B cell (primary cell): ENCODE results near the gene SMPDL3B. TPM values are rescaled to one million over a fixed set of nuclear protein-coding genes. Genes with fewer than 3 reads are reported as not detected.

Experiments used
- ATAC-seq: fragments of 200-7000 bp; cut with Tn5 transposase; one replicate; pipeline ENCODE4 v1.10.0; 2021; ENCODE audit warnings: low read depth, mild to moderate bottlenecking, moderate number of reproducible peaks, moderate library complexity
- CTCF ChIA-PET: fragments of 350-600 bp; sonication (Branson Sonifier 250); formaldehyde crosslinking; loops from one replicate; lab custom pipeline; 2021; ENCODE audit warnings: antibody characterized with exemption, inconsistent platforms; lab: Charles Lee
- POLR2A ChIA-PET: fragments of 350-600 bp; sonication (Branson Sonifier 250); formaldehyde crosslinking; loops from one replicate; lab custom pipeline; 2021; ENCODE audit warnings: antibody characterized with exemption; lab: Charles Lee
- DNase-seq: peaks from one replicate; pipeline ENCODE4 v3.0.0; 2013
- H2AFZ ChIP-seq: 2 replicates; pipeline ENCODE4 v1.6.1; 2012; ENCODE audit warnings: mild to moderate bottlenecking, low read depth, low read length; ENCODE audit not compliant: insufficient read depth, poor library complexity, severe bottlenecking
- H3K27ac ChIP-seq, 2 donors: 1 replicate in 1 of 2; 2 replicates in 1 of 2; pipeline ENCODE4 v1.5.1; 2012 to 2013; ENCODE audit warnings: low read length in 2 of 2, mild to moderate bottlenecking in 2 of 2, moderate library complexity in 1 of 2
- H3K27me3 ChIP-seq, 4 experiments: fragments of 200-600 bp in 1 of 4; sonication (generic) in 1 of 4; replicated peaks in 1 of 4; 1 replicate in 2 of 4; 2 replicates in 2 of 4; pipeline versions ENCODE4 v1.6.1 to v1.7.0; 2013 to 2016; ENCODE audit warnings: low read length in 3 of 4, mild to moderate bottlenecking in 2 of 4, mixed read lengths in 1 of 4, moderate library complexity in 1 of 4; ENCODE audit not compliant: insufficient read depth in 4 of 4, control insufficient read depth in 3 of 4; ENCODE audit errors: control extremely low read depth in 1 of 4
- H3K36me3 ChIP-seq, 2 experiments: replicated peaks in 1 of 2; 1 replicate in 1 of 2; 2 replicates in 1 of 2; pipeline versions ENCODE4 v1.6.1 to v1.7.1; 2013; ENCODE audit warnings: low read length in 1 of 2; ENCODE audit not compliant: insufficient read depth in 2 of 2, control insufficient read depth in 1 of 2; ENCODE audit errors: control extremely low read depth in 1 of 2, extremely low read depth in 1 of 2
- H3K4me1 ChIP-seq, 2 donors: fragments of 200-600 bp in 1 of 2; sonication (generic) in 1 of 2; 1 replicate in 1 of 2; 2 replicates in 1 of 2; pipeline versions ENCODE4 v1.5.1 to v1.6.1; 2013 to 2017; ENCODE audit warnings: low read length in 2 of 2; ENCODE audit not compliant: control insufficient read depth in 2 of 2, insufficient read depth in 2 of 2
- H3K4me2 ChIP-seq: replicated peaks from 2 replicates; pipeline ENCODE3; 2012; ENCODE audit warnings: mild to moderate bottlenecking, low read depth, low read length; ENCODE audit not compliant: poor library complexity, severe bottlenecking
- H3K4me3 ChIP-seq, 5 experiments: fragments of 200-600 bp in 1 of 5; sonication (generic) in 1 of 5; 1 replicate in 3 of 5; 2 replicates in 2 of 5; pipeline versions ENCODE4 v1.5.1 to v1.7.0; 2011 to 2016; ENCODE audit warnings: low read length in 4 of 5, mild to moderate bottlenecking in 4 of 5, low read depth in 2 of 5, control low read depth in 1 of 5, moderate library complexity in 1 of 5; ENCODE audit not compliant: insufficient read depth in 1 of 5; ENCODE audit errors: control extremely low read depth in 1 of 5, extremely low read depth in 1 of 5
- H3K79me2 ChIP-seq: fragments of 200-600 bp; sonication (generic); one replicate; pipeline ENCODE4 v1.6.0; 2016; ENCODE audit warnings: low read length; ENCODE audit not compliant: control insufficient read depth, insufficient read depth
- H3K9ac ChIP-seq: fragments of 200-600 bp; sonication (generic); 2 replicates; pipeline ENCODE4 v1.6.1; 2017; ENCODE audit warnings: mild to moderate bottlenecking, low read length, moderate library complexity
- H3K9me3 ChIP-seq, 3 donors: one replicate each; pipeline versions ENCODE4 v1.6.1 to v1.7.1; 2013; ENCODE audit warnings: low read length in 2 of 3; ENCODE audit not compliant: control insufficient read depth in 2 of 3, insufficient read depth in 1 of 3; ENCODE audit errors: control extremely low read depth in 1 of 3
- H4K20me1 ChIP-seq: 2 replicates; pipeline ENCODE4 v1.6.0; 2012; ENCODE audit warnings: mild to moderate bottlenecking, low read length; ENCODE audit not compliant: insufficient read depth, control insufficient read depth, poor library complexity, severe bottlenecking
- H3K27ac Mint-ChIP-seq: one replicate; pipeline ENCODE4 v1.8.0; 2021; ENCODE audit warnings: mixed read lengths
- H3K27me3 Mint-ChIP-seq: one replicate; pipeline ENCODE4 v1.8.0; 2021; ENCODE audit warnings: mixed read lengths
- H3K4me1 Mint-ChIP-seq: one replicate; pipeline ENCODE4 v1.8.0; 2021; ENCODE audit warnings: mixed read lengths
- H3K4me3 Mint-ChIP-seq: one replicate; pipeline ENCODE4 v1.8.0; 2021; ENCODE audit warnings: mixed read lengths
- H3K9me3 Mint-ChIP-seq: one replicate; pipeline ENCODE4 v1.8.0; 2022; ENCODE audit warnings: mixed read lengths; ENCODE audit not compliant: insufficient read depth
- EZH2 ChIP-seq: IDR thresholded peaks from 2 replicates; pipeline ENCODE4 v1.6.1; 2012; ENCODE audit warnings: borderline replicate concordance, low read depth, mild to moderate bottlenecking, moderate library complexity, low read length; ENCODE audit not compliant: insufficient read depth, poor library complexity, severe bottlenecking
- WGBS: methylation state at CpG from one replicate; pipeline ENCODE4 v1.1.5; 2013; ENCODE audit warnings: missing lambda C conversion rate; ENCODE audit not compliant: insufficient coverage; 5-methylcytosine and 5-hydroxymethylcytosine counted together
- intact Hi-C: fragments of 100-400 bp; cut with micrococcal nuclease; formaldehyde crosslinking; loops from one replicate; pipeline ENCODE4 v1.10.0; 2022
- polyA plus RNA-seq: library from polyadenylated mRNA; depleted of rRNA; stranded (reverse); fragments of >200 nt; gene quantifications from 2 replicates; pipeline ENCODE4 v1.2.3, GENCODE V29; 2012
- total RNA-seq, 2 donors: library from RNA; stranded (reverse); fragments of 120-200 nt in 1 of 2; gene quantifications; 1 replicate in 1 of 2; 2 replicates in 1 of 2; pipeline versions ENCODE4 v1.2.3 to v1.2.4, GENCODE V29; 2013 to 2022
- TF ChIP-seq, protein P1 (sequence below): fragments of 200-600 bp; IDR thresholded peaks from one replicate; pipeline ENCODE4 v1.8.0; 2022; ENCODE audit warnings: antibody characterized with exemption, mild to moderate bottlenecking

SMPDL3B gene
- total and polyA plus RNA-seq, 2 donors (not counting 1 experiment from before 2014, with no cell fraction given): 0.22 TPM; not detected in 1

DNA sequence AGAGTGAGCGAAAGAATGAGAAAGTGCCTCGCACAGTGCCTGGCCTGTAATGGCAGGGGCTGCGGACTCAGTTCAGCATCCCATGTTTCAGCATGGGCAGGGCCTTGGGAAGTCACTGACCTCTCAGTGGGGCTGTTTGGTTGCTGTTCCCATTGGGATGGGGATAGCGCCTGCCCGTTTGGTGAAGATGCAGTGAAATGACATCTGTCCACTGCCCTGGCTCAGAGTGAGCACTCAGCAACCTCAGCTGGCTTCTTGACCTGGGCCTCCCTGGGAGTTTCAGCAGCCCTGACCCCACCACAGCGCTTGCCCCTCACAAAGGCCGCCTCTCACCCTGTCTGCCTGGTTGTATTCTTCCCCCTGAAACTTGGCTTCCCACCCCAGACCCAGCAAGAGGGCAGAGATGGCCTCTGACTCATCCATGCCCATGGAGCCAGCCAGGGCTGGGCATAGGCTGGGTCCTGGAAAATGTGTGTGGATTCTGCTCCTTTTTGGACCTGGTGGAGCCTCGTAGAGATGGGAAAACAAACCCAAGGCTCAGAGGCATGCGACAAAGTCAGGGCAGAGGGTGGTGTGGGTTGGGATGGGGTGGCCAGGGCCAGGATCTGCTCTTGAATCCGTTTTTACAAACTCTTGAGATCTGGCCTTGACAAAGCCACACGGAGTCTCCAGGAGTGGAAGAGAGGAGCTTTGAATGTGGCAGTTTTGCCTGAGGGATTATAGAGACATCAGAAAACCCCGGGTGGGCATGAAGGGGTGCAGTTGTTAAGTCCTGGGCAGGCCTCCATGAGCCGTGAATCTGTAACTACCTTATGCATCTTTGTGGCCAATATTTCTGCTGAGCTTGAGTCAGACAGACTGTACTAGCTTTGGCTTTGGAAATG lies 26.2 kb downstream of the SMPDL3B start:
- Histone ChIP-seq H2AFZ (peak overlapping the region; percentile 100), H4K20me1 (peaks cover 9% of the 10 kb centered on the region), H3K4me2 (peak overlapping the region; percentile 100), H3K27ac (peak overlapping the region in 1 of 2 donors; percentile 82), H3K9me3 (no peaks in the 10 kb centered on the region), H3K4me1 (peaks cover 14 to 17% of the 10 kb centered on the region in 2 donors), H3K36me3 (peaks cover 0 to 15% of the 10 kb centered on the region in 2 experiments), H3K27me3 (peaks cover 0 to 2% (median 0%) of the 10 kb centered on the region in 4 experiments), H3K9ac (peak overlapping the region; percentile 97), H3K79me2 (peaks cover 28% of the 10 kb centered on the region), H3K4me3 (peak overlapping the region; percentile 24 to 92 (median 85))
- no peak for TF ChIP-seq EZH2
- TF ChIP-seq, protein P1, sequence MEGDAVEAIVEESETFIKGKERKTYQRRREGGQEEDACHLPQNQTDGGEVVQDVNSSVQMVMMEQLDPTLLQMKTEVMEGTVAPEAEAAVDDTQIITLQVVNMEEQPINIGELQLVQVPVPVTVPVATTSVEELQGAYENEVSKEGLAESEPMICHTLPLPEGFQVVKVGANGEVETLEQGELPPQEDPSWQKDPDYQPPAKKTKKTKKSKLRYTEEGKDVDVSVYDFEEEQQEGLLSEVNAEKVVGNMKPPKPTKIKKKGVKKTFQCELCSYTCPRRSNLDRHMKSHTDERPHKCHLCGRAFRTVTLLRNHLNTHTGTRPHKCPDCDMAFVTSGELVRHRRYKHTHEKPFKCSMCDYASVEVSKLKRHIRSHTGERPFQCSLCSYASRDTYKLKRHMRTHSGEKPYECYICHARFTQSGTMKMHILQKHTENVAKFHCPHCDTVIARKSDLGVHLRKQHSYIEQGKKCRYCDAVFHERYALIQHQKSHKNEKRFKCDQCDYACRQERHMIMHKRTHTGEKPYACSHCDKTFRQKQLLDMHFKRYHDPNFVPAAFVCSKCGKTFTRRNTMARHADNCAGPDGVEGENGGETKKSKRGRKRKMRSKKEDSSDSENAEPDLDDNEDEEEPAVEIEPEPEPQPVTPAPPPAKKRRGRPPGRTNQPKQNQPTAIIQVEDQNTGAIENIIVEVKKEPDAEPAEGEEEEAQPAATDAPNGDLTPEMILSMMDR: no peak
- H3K27me3 Mint-ChIP-seq: no peaks in the 10 kb centered on the region
- intact Hi-C loops: loop anchor here (5.0 kb wide), 1 partner anchor 104 kb away; no protein-coding TSS in a partner anchor
- H3K4me1 Mint-ChIP-seq: peaks cover 16% of the 10 kb centered on the region
- ChIA-PET POLR2A (no interaction called here), CTCF (interaction anchor here (0.6 to 1.3 kb wide), 3 partner anchors 20 to 104 kb away, joined by 3 to 4 read pairs (median 4); no protein-coding TSS in a partner anchor)
- H3K4me3 Mint-ChIP-seq: peak overlapping the region; percentile 93
- no peak for DNase-seq
- H3K27ac Mint-ChIP-seq: peak overlapping the region; percentile 82
- H3K9me3 Mint-ChIP-seq: no peaks in the 10 kb centered on the region
- ATAC-seq: no peak
- 87% methylated on average over 13 of the region's 13 CpGs for WGBS
